ENCODE measurements around the gene DHRS2.

DNA sequence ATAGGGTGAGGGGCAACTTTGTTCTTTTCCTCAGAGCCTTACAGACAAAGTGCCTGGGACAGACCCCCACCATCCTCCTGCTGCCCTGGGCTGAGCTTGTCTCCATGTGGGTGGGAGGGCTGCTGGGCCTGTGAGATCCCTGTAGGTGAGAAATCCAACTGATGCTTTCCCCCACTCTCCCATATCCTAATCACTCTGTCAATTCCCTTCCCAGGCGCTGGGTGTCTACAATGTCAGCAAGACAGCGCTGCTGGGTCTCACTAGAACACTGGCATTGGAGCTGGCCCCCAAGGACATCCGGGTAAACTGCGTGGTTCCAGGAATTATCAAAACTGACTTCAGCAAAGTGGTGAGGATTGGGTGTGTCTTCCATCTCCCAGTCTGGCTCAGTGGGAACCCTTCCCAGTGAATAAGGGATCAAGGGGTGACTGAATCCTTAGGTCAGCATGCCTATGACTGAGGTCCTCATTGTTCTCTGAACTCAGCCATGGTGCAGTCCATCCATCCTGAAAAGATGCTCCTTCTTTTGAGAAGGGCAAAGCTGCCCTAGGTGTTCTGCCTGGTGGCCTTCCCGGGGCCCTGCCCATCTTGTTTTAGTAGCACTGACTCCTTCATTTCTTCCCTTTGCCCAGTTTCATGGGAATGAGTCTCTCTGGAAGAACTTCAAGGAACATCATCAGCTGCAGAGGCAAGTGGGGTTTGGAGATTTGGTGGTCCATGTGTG is 8.2 kb downstream of the DHRS2 start:
- TF ChIP-seq POLR2A (IDR thresholded peaks at IDR 0.05) (no peak), CTCF (IDR thresholded peaks at IDR 0.05) (no peak)
